GM19455 (cell line): ENCODE results near the gene SLC66A3.

Experiments used
- ATAC-seq: cut with Tn5 transposase; IDR thresholded peaks from one replicate; pipeline ENCODE4 v1.9.1; 2021; ENCODE audit not compliant: unreplicated experiment

SLC66A3 gene

DNA sequence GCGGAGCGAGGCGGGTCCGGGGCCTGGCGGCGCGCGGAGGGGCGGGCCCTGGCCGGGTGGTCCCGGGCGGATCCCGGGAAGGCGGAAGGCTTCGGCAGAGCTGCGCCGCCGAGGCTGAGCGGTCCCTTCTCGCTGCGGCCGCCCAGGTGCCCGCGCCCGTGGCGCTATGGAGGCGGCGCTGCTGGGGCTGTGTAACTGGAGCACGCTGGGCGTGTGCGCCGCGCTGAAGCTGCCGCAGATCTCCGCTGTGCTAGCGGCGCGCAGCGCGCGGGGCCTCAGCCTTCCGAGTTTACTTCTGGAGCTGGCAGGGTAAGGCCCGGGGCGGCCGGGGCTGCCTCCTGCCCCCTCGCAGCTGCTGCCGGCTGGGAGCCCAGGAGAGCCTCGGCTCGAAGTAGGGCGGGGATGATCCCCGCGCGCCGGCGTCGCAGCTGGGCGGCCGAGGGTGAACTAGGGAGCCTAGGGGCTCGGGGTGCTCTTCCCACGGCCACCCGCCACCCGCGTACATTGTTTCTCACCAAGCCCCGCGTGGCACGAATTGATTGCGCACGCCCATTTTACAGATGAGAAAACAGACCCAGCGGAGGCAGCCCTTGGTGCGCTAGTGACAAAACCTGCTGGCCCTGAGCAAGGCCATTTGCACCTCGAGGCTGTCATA is at the start of gene SLC66A3:
Gene SLC66A3, plus strand, starts transcription at position 87 of the 655 bp plus-strand sequence. Its CDS starts 80 bp downstream, at position 167.
- ATAC-seq, result peak; percentile 82

GRCh38 chr2:11109002-11109401 is 46.3 kb upstream of the SLC66A3 start:
- ATAC-seq, result no peak

GRCh38 chr2:11112870-11113428 is 42.3 kb upstream of the SLC66A3 start:
- ATAC-seq, result no peak

DNA sequence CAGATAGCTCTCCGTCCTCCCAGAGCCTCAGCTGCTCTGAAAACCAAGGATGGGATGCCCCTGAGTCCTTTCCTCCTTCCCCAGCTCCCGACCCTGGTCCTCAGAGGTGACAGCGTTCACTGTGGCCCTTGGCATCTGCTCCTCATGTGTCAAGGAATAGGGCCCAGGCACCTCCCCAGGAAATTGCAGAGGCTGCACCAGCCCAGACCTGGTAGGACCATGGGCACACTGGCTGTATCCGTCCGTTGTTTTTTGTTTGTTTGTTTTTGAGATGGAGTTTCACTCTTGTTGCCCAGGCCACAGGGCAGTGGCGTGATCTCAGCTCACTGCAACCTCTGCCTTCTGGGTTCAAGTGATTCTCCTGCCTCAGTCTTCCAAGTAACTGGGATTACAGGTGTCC is 37.5 kb upstream of the SLC66A3 start:
- ATAC-seq, result no peak

DNA sequence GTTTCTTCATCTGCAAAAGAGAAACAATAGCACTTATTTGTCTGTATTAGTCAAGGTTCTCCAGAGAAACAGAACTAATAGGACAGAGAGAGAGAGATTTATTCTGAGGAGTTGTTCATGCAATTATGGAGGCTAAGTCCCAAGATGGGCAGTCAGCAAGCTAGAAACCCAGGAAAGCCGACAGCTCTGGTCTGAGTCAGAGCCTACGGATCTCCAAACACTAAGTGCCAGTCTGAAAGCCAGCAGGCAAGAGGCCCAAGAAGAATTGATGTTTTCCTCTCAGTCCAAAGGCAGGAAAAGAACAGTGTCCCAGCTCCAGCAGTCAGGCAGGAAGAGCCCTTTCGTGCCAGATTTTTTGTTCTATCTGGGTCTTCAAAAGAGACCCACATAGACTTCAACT is 36.5 kb upstream of the SLC66A3 start:
- no peak for ATAC-seq

DNA sequence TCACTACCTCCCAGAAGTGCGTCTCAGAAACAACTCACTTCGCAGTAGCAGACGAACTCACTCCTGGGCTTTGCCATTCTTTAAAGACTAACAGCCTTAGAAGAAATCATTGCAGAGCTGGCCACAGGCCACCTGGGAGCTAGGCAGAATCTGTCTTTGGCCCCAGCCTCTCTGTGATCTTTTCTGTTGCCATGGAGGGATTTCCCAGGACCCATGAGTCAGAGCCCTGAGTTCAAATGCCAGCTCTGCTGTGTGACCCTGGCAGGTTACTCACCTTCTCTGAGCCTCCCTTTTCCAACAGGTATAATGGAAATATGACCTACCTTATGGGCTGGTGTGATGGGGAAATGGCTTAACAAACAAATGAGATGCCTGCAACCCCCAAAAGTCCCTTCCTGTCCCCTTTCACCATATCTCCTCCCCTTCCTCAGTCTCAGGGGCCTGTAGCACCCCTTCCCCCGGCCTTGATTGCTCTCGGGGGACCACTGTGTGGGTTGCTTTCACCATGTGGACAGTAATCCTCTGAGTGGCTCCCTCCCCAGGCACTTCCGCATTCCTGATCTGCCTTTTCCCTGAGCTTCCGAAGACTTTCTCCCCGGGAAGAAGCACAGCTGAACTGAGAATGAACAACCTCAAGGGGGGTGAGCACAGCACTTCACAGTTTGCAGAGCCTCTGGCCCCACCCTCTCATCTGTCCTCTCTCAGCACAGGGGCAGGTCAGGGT is 34.0 kb upstream of the SLC66A3 start:
- no peak for ATAC-seq

GRCh38 chr2:11121823-11122155 is 33.5 kb upstream of the SLC66A3 start:
- ATAC-seq, result no peak

GRCh38 chr2:11122380-11122779 is 32.9 kb upstream of the SLC66A3 start:
- no peak for ATAC-seq

DNA sequence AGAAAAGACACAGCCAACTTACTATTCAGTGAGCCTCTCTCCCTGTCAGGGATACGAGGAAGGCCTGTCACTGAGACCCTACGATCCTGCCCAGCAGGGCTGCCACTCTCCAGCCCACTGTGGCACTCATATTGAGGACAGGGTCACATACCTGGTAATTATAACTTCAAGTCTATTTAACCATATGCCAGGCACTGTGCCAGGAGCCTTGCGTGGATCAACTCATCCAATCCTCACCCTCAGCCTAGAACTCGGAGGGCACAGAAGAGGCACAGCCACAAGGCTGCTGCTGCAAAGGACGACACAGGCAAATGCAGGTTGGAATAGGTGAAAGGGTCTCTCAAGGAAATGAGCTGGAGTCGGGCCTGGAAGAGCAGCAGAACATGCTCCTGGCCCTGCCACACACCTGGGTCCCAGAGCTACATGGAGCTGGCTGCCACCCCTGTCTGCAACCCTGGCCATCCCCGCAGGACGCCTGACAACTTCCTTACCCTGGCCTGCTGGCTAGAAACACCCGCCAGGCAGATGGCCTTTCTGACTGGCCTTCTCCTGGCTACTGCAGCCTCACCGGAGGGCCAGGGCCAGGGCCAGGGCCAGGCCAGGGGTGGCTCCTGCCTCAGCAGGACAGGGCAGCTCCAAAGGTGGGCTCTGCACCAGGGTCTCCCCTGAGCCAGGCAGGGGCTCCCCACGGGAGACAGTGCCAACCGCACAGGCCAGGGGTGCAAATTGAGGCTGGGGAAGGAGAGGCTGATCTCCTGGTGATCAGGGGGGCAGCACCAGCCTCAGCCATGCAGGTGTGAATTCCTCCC is 32.1 kb upstream of the SLC66A3 start:
- no peak for ATAC-seq

DNA sequence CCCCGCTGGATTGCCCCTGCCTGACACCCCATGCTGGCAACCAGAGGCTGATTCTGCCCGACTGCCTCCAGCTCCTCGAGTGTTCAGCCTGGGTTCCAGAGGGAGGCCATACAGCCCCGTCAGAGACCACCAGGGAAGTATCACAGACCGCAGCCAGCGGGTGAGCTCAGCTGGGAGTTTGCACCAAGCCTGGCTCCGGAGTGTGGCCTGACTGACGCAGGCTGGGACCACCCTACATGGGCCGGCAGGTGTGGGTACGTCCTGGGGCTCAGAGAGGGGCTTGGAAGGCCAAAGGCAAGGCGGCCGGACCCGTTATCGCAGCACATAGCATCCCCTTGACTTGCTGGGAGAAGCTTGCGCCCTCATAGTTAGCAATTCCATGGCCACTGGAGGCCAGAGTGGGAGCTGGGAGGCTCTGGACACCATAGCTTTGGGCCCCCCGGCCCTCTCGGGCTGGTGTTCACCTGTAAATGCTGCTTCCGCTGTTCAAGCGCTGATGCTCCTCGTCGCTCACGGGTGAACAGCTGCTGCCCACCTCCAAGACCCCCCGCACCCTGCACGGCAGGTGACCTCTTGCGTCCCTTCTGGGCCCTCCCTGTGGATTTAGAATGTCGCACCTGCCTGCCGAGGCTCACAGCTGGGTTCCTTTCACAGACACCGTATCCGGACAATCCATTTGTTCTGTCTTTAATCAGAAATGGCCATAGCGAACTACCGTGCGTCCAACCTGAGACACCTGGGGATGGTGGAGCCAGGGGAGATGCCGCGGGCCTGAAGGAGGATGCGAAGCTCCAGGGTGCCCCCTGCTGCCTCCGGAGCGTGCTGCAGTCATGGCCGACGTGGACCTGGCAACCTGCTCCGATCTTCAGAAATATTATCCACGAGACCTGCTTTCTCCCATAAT is 31.2 kb upstream of the SLC66A3 start:
- no peak for ATAC-seq

DNA sequence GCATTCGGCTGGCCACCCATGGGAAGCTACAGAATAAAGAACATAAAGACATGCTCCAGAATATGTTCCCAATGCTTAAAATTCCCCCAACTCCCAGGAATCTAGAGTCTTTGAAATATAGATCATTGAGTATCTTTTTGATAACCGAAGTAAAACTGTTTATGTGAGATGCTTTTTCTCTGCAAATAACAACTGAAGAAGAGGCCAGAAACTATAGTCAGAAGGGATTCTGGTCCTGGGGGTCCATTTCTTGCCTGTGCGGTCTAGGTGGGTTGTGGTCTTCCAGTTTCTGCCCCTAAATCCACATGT is 30.6 kb upstream of the SLC66A3 start:
- no peak for ATAC-seq

- no peak for ATAC-seq
Observed at GRCh38 chr2:11127761-11128160, 27.5 kb upstream of the SLC66A3 start.

DNA sequence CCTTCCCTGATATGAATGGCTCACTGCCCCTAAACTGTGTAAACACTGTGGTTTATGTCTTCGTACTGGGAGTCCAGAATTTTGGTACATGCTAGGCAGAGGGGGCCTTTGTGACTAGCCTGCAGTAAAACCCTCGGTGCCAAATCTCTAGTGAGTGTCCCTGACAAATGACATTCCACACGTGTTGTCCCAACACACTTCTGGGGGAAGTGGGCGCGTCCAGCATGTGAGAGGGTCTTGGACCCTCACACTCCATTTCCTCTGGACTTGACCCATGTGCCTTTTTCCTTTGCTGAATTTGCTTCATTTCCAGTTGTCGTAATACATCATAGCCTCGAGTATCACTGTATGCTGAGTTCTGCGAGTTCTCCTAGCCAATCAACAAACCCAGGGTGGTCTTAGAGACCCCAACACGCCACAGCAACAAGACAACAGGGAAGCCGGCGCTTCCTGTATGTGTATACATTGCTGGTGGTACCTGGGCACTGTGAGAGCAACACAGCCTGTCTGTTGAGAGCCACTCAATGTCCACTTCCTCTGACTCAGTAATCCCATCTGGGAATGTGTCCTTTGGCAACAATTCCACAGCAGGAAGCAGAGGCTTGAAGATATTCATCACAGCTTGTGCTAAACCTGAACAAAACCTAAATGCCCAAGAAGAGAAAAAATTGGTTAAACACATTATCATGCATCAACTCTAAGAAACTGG is 26.9 kb upstream of the SLC66A3 start:
- ATAC-seq, result no peak

GRCh38 chr2:11129598-11130449 is 25.4 kb upstream of the SLC66A3 start:
- no peak for ATAC-seq

DNA sequence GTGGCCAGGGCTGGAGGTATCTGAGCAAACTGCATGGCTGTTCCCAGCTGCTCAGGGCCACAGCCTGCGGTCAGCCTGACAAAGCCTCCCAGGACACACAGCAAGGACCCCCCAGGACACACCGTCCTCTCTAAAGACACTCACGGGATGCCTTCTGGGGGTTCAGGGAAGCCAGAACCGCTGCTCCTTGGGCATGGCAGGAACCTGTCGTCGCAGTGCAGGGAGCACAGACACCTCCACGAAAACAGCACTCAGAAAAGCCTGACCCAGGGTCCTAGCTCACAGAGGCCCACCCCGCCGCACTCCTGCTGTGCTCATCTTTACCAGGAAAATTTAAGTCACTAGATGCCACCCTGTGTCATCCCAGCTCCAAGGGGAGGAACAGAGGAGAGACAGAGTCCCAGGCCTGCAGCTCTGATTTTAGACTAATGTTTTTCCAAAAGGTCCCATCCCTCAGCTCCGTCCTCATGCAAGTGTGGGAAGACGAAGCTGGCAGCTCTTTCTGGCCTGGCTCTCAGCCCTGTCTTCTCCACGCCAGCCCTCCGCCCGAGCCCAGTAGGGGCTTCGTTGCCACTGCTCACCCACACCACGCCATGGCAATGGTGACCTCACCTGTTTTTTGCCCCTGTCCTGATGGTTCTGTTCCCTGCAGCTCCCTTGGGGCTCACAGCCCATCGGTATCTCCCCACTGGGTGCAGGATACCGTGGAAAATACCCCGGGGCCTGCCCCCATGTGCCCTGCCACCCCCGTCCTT is 23.9 kb upstream of the SLC66A3 start:
- ATAC-seq, result no peak

- ATAC-seq, result no peak
Observed at GRCh38 chr2:11132036-11132671, 23.1 kb upstream of the SLC66A3 start.

DNA sequence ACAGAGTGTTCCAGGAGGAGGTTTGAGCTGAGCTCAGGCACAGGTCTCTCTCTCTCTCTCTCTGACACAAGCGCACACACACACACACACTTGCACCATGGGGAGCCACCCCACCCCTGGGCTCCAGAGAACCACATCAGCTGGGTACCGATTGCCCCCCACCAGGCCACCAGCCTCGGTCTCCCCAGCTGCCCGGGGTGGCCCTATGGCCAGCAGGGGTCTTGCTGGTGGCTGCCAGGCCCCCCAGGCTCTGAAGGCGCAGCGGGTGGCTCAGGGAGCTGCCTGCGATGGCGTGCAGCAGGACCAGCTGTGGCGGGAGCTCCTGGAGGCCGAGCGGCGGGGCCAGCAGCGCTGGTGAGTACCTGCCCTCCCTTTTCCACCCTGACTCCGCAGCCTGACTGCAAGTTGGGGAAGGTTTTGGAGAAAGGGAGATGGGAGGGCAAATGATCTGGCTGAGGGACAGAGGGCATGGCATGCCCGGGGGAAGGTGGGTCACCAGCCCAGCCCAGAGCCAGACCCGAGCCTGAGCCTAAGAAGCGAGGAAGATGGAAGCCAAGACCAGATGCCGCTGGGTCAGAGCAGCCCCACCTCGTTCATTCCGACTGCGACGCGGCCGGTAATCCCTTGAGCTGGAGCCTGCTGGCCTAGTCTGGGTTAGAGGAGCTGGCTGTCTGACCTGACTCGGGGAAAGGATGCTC is 21.9 kb upstream of the SLC66A3 start:
- ATAC-seq, result no peak

DNA sequence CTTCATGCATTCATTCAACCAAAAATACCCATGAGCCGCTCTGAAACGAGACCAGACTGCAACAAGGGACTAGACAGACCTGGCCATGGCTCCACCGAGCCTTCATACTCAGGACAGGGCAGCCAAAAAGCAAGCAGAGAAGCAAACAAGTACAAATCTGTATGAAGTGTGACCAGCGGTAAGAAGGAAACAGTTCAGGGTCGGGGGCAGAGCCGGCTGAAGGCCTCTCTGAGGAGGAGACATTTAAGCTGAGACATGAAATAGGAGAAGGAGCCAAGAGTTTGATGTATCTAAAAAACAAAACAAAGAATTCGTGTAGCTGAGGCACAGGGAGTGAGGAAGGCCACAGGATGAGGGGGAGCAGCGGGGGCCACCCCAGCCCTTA is 21.3 kb upstream of the SLC66A3 start:
- ATAC-seq, result no peak
